ENCODE data around the gene PDE6B.

DNA sequence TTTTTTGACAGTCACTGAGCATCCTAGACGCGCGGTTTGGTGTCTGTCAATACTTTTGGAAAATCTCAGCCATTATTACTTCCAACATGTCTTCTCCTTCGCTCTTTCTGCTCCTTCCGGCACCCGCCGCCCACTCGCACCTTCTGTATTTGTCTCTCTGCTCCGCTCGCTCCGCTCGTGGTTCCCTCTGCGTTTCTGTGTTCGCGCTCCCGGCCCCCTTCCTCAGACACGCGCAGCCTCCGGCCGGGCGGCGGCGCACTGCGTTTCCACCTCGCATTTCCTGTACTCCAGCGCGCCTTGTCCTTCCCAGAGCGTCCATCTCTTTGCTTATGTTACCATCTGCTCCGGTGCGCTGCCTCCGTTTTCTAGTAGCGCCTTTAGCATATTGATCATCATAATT is 21.1 kb downstream of the PDE6B start:
- no peak for TF ChIP-seq POLR2A (IDR thresholded peaks at IDR 0.05)
- TF ChIP-seq, protein P1, sequence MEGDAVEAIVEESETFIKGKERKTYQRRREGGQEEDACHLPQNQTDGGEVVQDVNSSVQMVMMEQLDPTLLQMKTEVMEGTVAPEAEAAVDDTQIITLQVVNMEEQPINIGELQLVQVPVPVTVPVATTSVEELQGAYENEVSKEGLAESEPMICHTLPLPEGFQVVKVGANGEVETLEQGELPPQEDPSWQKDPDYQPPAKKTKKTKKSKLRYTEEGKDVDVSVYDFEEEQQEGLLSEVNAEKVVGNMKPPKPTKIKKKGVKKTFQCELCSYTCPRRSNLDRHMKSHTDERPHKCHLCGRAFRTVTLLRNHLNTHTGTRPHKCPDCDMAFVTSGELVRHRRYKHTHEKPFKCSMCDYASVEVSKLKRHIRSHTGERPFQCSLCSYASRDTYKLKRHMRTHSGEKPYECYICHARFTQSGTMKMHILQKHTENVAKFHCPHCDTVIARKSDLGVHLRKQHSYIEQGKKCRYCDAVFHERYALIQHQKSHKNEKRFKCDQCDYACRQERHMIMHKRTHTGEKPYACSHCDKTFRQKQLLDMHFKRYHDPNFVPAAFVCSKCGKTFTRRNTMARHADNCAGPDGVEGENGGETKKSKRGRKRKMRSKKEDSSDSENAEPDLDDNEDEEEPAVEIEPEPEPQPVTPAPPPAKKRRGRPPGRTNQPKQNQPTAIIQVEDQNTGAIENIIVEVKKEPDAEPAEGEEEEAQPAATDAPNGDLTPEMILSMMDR (IDR thresholded peaks at IDR 0.05), result no peak

All from upper lobe of left lung (tissue), 4 donors.